HUES6 (cell line): ENCODE results near the gene SLCO3A1.

Source experiments
- H3K27ac ChIP-seq: 2 replicates; pipeline ENCODE4 v1.7.0; 2013; ENCODE audit warnings: low read depth, mild to moderate bottlenecking, low read length, inconsistent platforms
- H3K27me3 ChIP-seq: 2 replicates; pipeline ENCODE4 v1.6.1; 2013; ENCODE audit warnings: low read length; ENCODE audit not compliant: control insufficient read depth, insufficient read depth
- H3K36me3 ChIP-seq: 2 replicates; pipeline ENCODE4 v1.6.1; 2013; ENCODE audit warnings: low read length; ENCODE audit not compliant: control insufficient read depth, insufficient read depth
- H3K4me1 ChIP-seq: 2 replicates; pipeline ENCODE4 v1.6.1; 2013; ENCODE audit warnings: low read length; ENCODE audit not compliant: control insufficient read depth, insufficient read depth
- H3K4me3 ChIP-seq: 2 replicates; pipeline ENCODE4 v1.5.1; 2013; ENCODE audit warnings: low read depth, low read length
- H3K9ac ChIP-seq: one replicate; pipeline ENCODE4 v1.6.1; 2013; ENCODE audit warnings: mild to moderate bottlenecking, low read length
- H3K9me3 ChIP-seq: 2 replicates; pipeline ENCODE4 v1.6.1; 2013; ENCODE audit warnings: low read depth, low read length; ENCODE audit not compliant: control insufficient read depth, insufficient read depth

SLCO3A1 gene

DNA sequence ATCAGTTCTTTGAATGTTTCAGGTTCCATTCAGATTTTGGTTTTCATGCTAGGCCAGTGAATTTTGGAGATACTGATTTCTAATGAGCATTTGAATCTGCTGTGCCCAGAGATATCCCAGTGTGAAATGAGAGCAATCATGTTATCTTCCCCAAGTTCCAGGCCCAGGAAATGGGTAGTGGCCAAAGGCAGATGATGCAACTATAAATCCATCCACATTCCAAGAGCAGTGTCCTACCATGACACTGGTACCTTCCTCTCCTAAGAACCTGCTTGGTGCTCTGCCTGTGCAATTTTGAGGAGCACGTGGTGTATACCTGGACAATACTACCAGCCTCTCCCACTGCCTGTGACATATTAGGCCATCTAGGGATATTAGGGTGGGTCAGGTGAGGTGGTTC lies 186.8 kb downstream of the SLCO3A1 start:
- H3K4me1 ChIP-seq, result peaks cover 10% of the 10 kb centered on the region; the same call in 1 of the 2 replicates
- H3K9ac ChIP-seq, result no peak overlapping the region
- H3K9me3 ChIP-seq, result no peaks in the 10 kb centered on the region; the same call in 1 of the 2 replicates
- no peak overlapping the region for H3K4me3 ChIP-seq
- H3K27me3 ChIP-seq, result no peaks in the 10 kb centered on the region
- H3K36me3 ChIP-seq, result no peaks in the 10 kb centered on the region
- no peak overlapping the region for H3K27ac ChIP-seq

DNA sequence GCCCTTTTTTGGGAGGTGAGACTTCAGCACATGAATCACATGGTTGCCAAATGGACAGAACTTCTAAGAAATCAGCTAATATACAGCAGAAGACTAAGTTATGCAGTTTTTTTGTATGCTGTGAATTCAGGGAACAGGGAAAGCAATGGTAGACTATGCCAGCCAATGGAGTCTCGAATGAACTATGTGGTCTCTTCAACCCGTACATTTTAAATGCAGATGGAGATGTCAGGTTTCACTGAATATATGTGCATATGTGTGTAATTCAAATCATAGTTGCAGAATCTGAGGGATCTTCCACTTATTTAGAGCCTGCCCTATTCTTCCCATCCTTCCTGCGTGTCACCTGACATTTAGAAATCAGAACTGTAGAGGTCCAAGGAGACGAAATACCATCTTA lies 187.9 kb downstream of the SLCO3A1 start:
- no peak overlapping the region for H3K9ac ChIP-seq
- no peaks in the 10 kb centered on the region for H3K36me3 ChIP-seq
- H3K27ac ChIP-seq, result no peak overlapping the region
- H3K9me3 ChIP-seq, result no peaks in the 10 kb centered on the region; the same call in 1 of the 2 replicates
- peaks cover 10% of the 10 kb centered on the region; the same call in 1 of the 2 replicates for H3K4me1 ChIP-seq
- H3K27me3 ChIP-seq, result no peaks in the 10 kb centered on the region
- H3K4me3 ChIP-seq, result no peak overlapping the region

DNA sequence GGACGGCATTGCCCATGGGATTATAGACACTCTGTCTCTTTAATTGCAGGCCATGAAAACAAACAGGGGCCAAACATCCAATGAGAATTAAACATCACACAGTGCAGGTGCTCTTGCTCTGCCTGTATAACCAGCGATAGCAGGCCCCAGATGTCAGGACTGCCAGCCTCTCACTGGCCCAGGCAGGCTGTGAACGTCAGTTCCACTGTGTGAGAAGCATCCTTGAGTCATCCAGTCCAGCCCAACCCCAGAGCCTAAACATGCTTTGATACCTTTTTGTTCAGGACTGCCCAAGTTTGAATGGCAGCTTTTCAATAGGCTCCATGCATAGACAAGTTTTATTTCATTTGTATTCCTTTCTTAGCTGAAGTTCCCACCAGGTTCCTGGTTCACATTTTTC lies 189.8 kb downstream of the SLCO3A1 start:
- no peaks in the 10 kb centered on the region; the same call in 1 of the 2 replicates for H3K9me3 ChIP-seq
- no peaks in the 10 kb centered on the region for H3K4me1 ChIP-seq
- H3K36me3 ChIP-seq, result no peaks in the 10 kb centered on the region

DNA sequence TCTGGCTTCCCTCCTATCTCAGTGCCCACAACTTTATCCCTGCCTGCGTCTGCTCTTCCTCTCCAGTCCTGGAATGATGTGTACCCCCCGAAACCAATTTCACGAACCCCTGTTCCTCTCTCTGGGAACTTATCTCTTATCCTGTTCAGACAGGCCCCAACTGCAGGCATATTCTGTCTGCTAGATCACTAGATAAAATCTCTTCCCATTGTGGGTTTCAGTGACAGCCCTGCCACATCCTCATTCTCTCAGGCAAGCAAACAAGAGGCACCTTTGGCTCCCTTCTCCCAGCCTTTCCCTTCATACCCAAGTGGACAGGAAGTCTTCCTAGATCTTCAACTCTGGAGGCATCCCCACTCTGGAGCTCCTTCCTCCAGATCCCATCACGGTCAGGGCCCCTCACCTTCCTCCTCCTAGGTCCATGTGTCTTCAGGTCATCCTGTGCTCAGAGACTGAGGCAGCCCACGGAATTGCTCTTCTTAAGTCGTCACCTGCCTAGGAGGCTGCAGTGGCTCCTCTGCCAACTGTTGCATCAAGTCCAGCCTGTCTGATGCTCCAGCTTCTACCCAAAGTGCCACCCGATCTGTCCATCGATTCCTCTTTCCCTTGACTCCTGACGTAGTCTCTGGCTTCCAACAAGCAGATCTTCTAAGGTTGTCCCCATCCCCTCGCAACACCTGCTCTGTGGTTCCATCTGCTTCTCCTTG lies 190.8 kb downstream of the SLCO3A1 start:
- Histone ChIP-seq H3K27me3 (no peaks in the 10 kb centered on the region), H3K9me3 (no peaks in the 10 kb centered on the region; the same call in 1 of the 2 replicates), H3K27ac (no peak overlapping the region), H3K36me3 (no peaks in the 10 kb centered on the region), H3K4me1 (no peaks in the 10 kb centered on the region), H3K9ac (no peak overlapping the region), H3K4me3 (no peak overlapping the region)

More for the DNA sequence above, 189.8 kb downstream of the SLCO3A1 start:
- Histone ChIP-seq H3K27ac (no peak overlapping the region), H3K27me3 (no peaks in the 10 kb centered on the region), H3K4me3 (no peak overlapping the region), H3K9ac (no peak overlapping the region)

DNA sequence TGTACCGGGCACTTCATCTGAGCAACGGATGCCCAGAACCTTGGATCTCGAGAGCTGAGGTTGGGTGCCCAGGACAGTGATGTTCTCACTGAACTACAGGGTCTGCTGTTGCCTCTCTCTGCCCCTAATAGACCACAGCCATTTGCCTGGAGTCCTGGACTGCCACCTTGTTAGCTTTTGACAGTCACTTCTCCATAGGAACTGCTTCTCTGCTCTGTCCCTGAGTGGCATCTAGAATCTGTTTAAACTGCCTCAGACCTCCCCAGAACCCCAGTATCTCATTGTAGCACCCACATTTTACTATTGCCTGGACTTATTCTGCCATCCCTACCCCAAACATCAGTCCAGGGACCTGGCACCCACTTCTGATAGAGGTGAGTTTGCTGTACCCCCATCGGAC lies 194.4 kb downstream of the SLCO3A1 start:
- no peak overlapping the region for H3K4me3 ChIP-seq
- no peaks in the 10 kb centered on the region for H3K4me1 ChIP-seq
- no peak overlapping the region for H3K9ac ChIP-seq
- H3K9me3 ChIP-seq, result no peaks in the 10 kb centered on the region
- no peaks in the 10 kb centered on the region for H3K27me3 ChIP-seq
- no peaks in the 10 kb centered on the region for H3K36me3 ChIP-seq
- H3K27ac ChIP-seq, result no peak overlapping the region

DNA sequence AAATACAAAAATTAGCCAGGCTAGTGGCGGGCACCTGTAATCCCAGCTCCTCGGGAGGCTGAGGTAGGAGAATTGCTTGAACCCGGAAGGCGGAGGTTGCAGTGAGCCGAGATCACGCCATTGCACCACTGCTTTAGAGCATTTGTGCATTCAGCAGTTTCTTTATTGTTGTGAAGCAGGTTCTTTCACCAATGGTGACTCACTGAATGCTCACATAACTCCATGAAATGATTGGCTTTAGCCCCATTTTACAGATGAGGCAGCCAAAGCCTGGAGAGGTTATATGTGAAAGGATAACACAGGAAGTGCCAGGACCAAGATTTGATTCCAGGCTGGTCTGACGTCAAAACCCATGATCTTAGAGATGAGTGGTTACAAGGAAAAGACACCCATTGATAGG lies 195.2 kb downstream of the SLCO3A1 start:
- Histone ChIP-seq H3K4me3 (no peak overlapping the region), H3K27ac (no peak overlapping the region), H3K27me3 (no peaks in the 10 kb centered on the region), H3K9ac (no peak overlapping the region), H3K36me3 (no peaks in the 10 kb centered on the region), H3K4me1 (no peaks in the 10 kb centered on the region), H3K9me3 (no peaks in the 10 kb centered on the region)

DNA sequence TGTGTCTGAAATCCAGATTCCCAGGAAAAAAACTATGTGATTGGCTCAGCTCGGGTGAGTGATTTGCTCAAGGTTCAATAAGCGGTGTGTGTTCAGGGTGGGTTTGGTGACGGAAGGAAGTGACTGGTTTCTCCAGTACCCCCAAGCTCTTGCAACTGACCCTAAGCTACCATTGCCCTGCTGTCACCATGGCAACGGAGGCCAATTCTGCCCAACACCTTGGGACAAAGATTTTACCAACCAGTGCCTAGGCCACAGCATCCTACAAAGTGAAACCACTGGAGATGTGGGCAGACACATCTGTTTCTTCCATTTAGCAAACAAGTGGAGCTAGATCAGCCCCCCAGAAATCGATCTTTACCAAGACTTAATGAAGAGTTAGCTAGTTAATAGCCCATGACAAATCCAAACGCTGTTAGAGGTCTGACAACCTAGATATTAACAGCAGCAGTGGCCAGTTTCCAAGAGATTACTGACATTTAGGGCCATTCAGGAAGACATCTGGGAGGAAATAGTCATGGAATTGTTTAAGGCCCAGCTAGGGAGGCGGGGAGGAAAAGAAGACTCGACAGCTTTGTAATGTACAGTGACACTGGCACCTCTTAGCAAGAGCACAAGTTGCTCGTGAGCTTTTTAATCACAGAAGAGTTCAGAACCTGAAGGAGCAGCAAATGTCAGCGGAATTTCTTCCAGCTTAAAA lies 195.9 kb downstream of the SLCO3A1 start:
- H3K27me3 ChIP-seq, result no peaks in the 10 kb centered on the region
- H3K27ac ChIP-seq, result no peak overlapping the region
- H3K36me3 ChIP-seq, result no peaks in the 10 kb centered on the region
- H3K9me3 ChIP-seq, result no peaks in the 10 kb centered on the region
- H3K4me3 ChIP-seq, result no peak overlapping the region
- H3K9ac ChIP-seq, result no peak overlapping the region
- no peaks in the 10 kb centered on the region for H3K4me1 ChIP-seq

DNA sequence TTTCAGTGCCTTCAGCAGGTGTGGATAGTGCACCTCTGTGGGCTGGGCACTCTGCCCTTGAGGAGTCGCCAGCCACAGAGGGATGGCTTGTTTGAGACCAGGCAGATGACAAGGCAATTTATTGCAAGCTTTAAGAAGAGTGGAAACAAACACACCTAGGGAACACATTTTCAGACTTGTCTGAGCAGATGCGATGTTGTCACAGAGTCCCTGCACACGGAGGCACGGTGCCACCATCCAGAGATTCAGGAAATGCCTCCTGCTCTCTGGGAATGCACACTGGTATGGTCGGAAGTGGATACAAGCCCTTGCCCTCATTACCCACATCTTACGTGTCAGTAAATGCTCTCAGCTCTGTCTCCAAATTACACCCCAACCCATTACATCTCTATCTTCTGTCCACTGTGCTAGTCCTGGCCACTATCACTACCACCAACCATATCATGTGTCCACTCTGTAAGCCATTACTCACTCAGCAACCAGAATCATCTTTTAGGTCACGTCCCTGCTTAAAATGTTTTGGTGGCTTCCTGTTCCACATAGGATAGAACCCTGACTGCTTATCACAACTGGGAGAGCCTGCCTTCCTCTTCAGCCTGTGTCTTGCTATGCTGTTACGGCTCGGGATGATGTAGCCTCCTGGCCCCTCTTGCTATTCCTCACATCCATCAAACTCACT lies 196.9 kb downstream of the SLCO3A1 start:
- no peak overlapping the region for H3K9ac ChIP-seq
- no peaks in the 10 kb centered on the region for H3K4me1 ChIP-seq
- no peaks in the 10 kb centered on the region for H3K9me3 ChIP-seq
- H3K27ac ChIP-seq, result no peak overlapping the region
- no peak overlapping the region for H3K4me3 ChIP-seq
- no peaks in the 10 kb centered on the region for H3K27me3 ChIP-seq
- no peaks in the 10 kb centered on the region for H3K36me3 ChIP-seq

DNA sequence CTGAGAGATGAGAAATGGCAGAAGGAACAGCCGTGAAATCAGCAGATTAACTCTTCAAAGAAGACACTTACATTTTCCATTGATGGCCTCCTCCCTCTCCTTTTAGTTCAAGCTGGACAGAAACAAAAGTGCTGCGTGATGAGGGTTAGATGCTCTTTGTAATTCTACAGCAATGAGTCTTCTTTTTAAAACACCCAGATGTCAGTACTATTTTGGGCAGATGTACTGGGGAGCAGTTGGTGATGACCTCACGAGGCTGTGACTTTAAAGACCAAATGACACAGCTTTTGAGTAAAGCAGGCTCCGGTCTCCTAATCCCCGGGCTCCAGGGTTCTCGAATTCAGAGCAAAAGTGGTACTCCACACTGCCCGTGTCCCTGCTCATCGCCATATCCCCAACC lies 198.2 kb downstream of the SLCO3A1 start:
- Histone ChIP-seq H3K4me1 (no peaks in the 10 kb centered on the region), H3K36me3 (no peaks in the 10 kb centered on the region), H3K9ac (no peak overlapping the region), H3K27ac (no peak overlapping the region), H3K27me3 (no peaks in the 10 kb centered on the region), H3K4me3 (no peak overlapping the region), H3K9me3 (no peaks in the 10 kb centered on the region)

DNA sequence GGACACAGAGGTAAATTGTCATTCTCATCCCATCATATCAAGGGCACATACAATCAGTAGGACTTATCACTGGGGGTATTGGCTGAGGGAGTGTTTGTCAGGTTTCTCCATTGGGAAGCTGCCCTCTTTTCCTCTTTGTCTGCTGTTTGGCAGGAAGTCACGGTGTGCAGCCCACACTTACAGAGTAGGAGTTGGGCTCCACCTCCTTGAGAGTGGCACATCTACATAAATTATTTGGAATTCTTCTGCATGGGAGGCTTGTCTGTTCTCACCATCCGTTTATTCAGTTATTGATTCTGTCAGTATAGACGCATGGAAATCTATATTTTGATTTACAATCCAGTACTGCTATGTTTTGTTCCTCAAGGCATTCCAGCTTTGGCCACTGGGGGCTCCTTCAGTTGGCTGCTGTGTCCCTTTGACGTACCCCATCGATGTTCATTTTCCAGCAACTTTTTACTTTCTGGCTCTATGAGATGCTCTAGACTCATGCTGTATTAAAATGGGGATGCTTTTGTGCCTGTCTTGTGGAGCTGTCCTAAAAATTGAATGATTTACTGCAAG lies 200.3 kb downstream of the SLCO3A1 start:
- no peaks in the 10 kb centered on the region for H3K36me3 ChIP-seq
- H3K27ac ChIP-seq, result no peak overlapping the region
- H3K4me1 ChIP-seq, result no peaks in the 10 kb centered on the region
- no peak overlapping the region for H3K4me3 ChIP-seq
- H3K27me3 ChIP-seq, result no peaks in the 10 kb centered on the region
- no peak overlapping the region for H3K9ac ChIP-seq
- H3K9me3 ChIP-seq, result no peaks in the 10 kb centered on the region

DNA sequence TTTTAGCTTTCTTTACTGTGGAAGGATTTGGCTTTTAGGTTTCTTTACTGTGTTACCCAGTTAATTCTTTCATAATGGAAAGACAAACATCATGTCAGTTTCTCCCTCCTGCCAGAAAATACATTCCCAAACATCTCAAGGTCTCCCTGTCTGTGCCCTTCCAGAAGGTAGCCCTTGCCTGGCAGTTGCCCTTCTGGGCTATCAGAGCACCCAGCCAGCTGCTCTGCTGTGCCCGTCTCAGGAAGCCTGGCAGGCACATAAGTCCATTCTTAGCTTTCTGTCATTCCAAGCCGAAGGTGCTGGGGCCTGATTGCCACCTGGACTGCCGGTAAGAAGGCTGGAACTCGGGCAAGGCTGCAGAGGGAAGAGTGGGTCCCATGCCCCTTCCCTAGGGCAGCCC lies 203.4 kb downstream of the SLCO3A1 start:
- H3K4me1 ChIP-seq, result no peaks in the 10 kb centered on the region
- H3K9ac ChIP-seq, result no peak overlapping the region
- no peak overlapping the region for H3K27ac ChIP-seq
- H3K36me3 ChIP-seq, result no peaks in the 10 kb centered on the region
- no peaks in the 10 kb centered on the region for H3K9me3 ChIP-seq
- H3K27me3 ChIP-seq, result no peaks in the 10 kb centered on the region
- no peak overlapping the region for H3K4me3 ChIP-seq
